Osteocyte (in vitro differentiated cells): ENCODE results near the gene AGT. TPM values are rescaled to one million over a fixed set of nuclear protein-coding genes. Genes with fewer than 3 reads are reported as not detected.
"Not testable (repeated sequence)": the region's sequence is repeated elsewhere in the genome, so short reads cannot be mapped to it uniquely, and the experiment has no call there.

Source experiments
- DNase-seq: peaks from one replicate; pipeline ENCODE4 v3.0.0; 2021; ENCODE audit warnings: mixed read lengths; ENCODE audit not compliant: unreplicated experiment; ENCODE audit errors: extremely low spot score
- H3K27ac Mint-ChIP-seq: one replicate; pipeline ENCODE4 v1.8.0; 2021; ENCODE audit warnings: mild to moderate bottlenecking, mixed read lengths; ENCODE audit not compliant: unreplicated experiment
- H3K27me3 Mint-ChIP-seq: one replicate; pipeline ENCODE4 v1.8.0; 2021; ENCODE audit warnings: mixed read lengths; ENCODE audit not compliant: unreplicated experiment
- H3K36me3 Mint-ChIP-seq: one replicate; pipeline ENCODE4 v1.8.0; 2021; ENCODE audit warnings: mixed read lengths; ENCODE audit not compliant: unreplicated experiment
- H3K4me1 Mint-ChIP-seq: one replicate; pipeline ENCODE4 v1.8.0; 2021; ENCODE audit warnings: mixed read lengths; ENCODE audit not compliant: unreplicated experiment
- H3K4me3 Mint-ChIP-seq: one replicate; pipeline ENCODE4 v1.8.0; 2021; ENCODE audit warnings: mild to moderate bottlenecking, moderate library complexity, mixed read lengths; ENCODE audit not compliant: unreplicated experiment
- H3K9me3 Mint-ChIP-seq: one replicate; pipeline ENCODE4 v1.8.0; 2021; ENCODE audit warnings: mixed read lengths; ENCODE audit not compliant: unreplicated experiment
- CTCF ChIP-seq: fragments of 200-600 bp; sonication (generic); IDR thresholded peaks from 2 replicates; pipeline ENCODE4 v1.5.0; 2021; ENCODE audit warnings: antibody characterized with exemption, mild to moderate bottlenecking, moderate library complexity
- total RNA-seq: library from RNA; stranded (reverse); gene quantifications from 2 replicates; pipeline ENCODE4 v1.2.1, GENCODE V29; 2021

The AGT gene
- total RNA-seq, 1 donor from 2014 or later = 25.6 TPM

GRCh38 chr1:230728710-230729392 lies 14.9 kb upstream of the AGT start:
- Mint-ChIP-seq H3K27ac (no peak overlapping the region), H3K4me1 (peaks cover 45% of the 10 kb centered on the region), H3K27me3 (peaks cover 2% of the 10 kb centered on the region), H3K4me3 (no peak overlapping the region), H3K9me3 (no peaks in the 10 kb centered on the region), H3K36me3 (no peaks in the 10 kb centered on the region)
- no peak for DNase-seq
- TF ChIP-seq CTCF = no peak

DNA sequence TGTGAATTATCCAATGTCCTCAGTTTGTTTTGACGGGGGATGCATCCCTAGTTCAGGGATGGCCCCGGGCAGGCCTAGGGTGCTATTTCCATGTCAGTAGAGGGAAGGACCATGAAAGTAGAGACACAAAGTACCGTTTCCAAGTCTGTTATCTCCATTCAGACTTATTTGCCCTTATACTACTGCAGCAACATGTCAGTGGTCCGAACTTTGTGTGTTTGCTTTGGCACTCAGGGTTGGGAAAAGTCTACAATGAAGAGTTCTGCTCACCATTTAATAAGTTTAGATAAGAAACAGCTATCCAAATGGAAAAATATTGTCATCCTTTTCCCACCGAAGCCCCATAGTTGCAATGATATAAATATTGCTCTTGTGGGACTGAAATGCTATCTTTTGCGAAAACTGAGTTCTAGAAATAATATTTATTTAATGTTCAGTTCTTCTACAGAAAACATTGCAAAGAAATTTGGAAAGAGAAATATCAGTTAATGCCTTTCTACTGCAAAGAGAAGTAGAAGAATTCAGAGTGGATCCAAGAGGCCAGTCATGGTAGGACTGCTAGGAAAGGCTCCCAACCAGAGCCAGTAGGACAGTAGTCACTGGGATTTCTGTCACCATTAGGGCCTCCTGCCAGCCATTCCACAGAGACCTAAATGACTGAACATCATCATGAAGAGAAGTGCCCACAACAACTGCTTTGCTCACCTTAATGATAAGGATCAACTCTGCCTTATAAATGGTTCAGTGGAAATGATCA lies 11.5 kb upstream of the AGT start:
- Mint-ChIP-seq H3K9me3 (peaks cover 6% of the 10 kb centered on the region), H3K4me1 (peaks cover 52% of the 10 kb centered on the region), H3K27me3 (no peaks in the 10 kb centered on the region), H3K36me3 (peaks cover 1% of the 10 kb centered on the region), H3K4me3 (no peak overlapping the region), H3K27ac (peak overlapping the region; percentile 91)
- no peak for TF ChIP-seq CTCF
- DNase-seq = no peak

DNA sequence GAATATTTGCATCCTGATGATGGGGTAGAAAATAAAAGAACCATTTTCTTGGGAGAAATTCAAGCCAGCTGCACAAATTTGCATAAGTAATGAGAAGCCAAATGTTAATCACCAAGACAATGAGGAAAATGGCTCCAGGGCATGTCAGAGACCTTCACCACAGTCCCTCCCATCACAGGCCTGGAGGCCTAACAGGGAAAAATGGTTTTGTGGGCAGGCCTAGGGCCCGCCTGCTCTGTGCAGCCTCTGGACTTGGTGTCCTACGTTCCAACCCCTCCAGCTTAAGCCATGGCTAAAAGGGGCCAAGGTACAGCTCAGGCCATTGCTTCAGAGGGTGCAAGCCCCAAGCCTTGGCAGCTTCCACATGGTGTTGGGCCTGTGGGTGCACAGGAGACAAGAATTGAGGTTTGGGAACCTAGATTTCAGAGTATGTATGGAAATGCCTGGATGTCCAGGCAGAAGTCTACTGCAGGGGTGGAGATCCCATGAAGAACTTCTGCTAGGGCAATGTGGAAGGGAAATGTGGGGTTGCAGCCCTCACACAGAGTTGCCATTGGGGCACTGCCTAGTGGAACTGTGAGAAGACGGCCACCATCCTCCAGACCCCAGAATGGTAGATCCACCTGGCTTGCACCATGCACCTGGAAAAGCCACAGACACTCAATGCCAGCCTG lies 8.1 kb upstream of the AGT start:
- H3K27ac Mint-ChIP-seq, DNase-seq, H3K4me3 Mint-ChIP-seq, H3K36me3 Mint-ChIP-seq, H3K9me3 Mint-ChIP-seq, H3K27me3 Mint-ChIP-seq: not testable (repeated sequence)
- H3K4me1 Mint-ChIP-seq = peaks cover 37% of the 10 kb centered on the region

DNA sequence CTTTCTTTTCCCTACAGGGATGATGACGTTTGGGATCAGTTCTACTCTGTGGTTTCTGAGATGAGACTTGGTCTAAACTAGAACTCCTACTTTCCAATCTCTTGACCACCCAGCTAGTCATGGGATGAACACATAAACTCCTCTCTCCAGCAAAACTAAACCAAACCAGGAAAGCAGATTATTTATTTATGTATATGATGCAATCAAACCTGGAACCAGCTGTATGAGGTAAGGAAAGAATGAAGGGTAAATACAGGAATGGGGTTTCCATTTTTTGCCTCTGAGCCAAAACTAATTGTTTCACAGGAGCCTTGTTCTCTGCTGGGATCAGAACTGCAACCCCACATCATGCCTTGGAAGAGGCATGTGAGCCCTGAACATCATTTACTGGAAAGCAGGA lies 3.3 kb upstream of the AGT start:
- no peaks in the 10 kb centered on the region for H3K27me3 Mint-ChIP-seq
- H3K36me3 Mint-ChIP-seq = peaks cover 1% of the 10 kb centered on the region
- H3K4me3 Mint-ChIP-seq = no peak overlapping the region
- H3K9me3 Mint-ChIP-seq = peaks cover 9% of the 10 kb centered on the region
- H3K27ac Mint-ChIP-seq = no peak overlapping the region
- peaks cover 15% of the 10 kb centered on the region for H3K4me1 Mint-ChIP-seq
- TF ChIP-seq CTCF = no peak
- no peak for DNase-seq

- not testable (repeated sequence) for H3K27ac Mint-ChIP-seq, H3K36me3 Mint-ChIP-seq, H3K9me3 Mint-ChIP-seq, H3K4me3 Mint-ChIP-seq, DNase-seq, H3K27me3 Mint-ChIP-seq
- peaks cover 15% of the 10 kb centered on the region for H3K4me1 Mint-ChIP-seq
These were observed 2.5 kb upstream of the AGT start for GRCh38 chr1:230716453-230716852.

DNA sequence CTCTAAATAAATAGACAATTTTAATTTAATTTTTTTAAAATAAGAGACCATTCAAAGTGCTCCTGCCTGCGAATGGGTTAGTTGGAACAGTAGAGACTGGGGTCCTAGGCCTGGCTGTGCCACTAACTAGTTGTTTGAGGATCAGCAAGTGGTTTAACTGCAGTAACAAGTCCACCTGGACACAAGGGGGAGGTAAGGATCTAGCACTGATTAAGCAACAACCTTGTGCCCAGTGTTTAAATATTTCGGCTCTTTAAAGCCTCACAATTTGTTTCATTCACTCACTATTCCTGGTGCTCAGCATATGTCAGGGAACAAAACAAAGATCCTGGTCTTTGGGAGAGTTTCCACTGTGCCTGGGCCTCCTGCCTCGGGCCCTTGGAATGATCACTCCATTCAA lies 1.6 kb upstream of the AGT start:
- no peak for TF ChIP-seq CTCF
- H3K4me3 Mint-ChIP-seq = no peak overlapping the region
- no peak overlapping the region for H3K27ac Mint-ChIP-seq
- peaks cover 3% of the 10 kb centered on the region for H3K9me3 Mint-ChIP-seq
- no peak for DNase-seq
- H3K27me3 Mint-ChIP-seq = no peaks in the 10 kb centered on the region
- H3K4me1 Mint-ChIP-seq = peaks cover 15% of the 10 kb centered on the region
- H3K36me3 Mint-ChIP-seq = no peaks in the 10 kb centered on the region
